CD14-positive monocyte (primary cell): ENCODE data around the gene SAMHD1. TPM values are rescaled to one million over a fixed set of nuclear protein-coding genes. Genes with fewer than 3 reads are reported as not detected.
A peak's percentile ranks its signal among the peaks of the same experiment; 100 is the strongest.

Experiments
- DNase-seq, 3 donors: peaks; one replicate each; pipeline ENCODE4 v3.0.0-alpha.2; 2011 to 2022
- H2AFZ ChIP-seq: 2 replicates; pipeline ENCODE4 v1.6.0; 2012; ENCODE audit warnings: mild to moderate bottlenecking, low read depth, low read length, inconsistent platforms; ENCODE audit not compliant: insufficient read depth, poor library complexity, severe bottlenecking
- H3K27ac ChIP-seq, 2 donors: 1 replicate in 1 of 2; 2 replicates in 1 of 2; pipeline ENCODE4 v1.5.1; 2012 to 2013; ENCODE audit warnings: low read length in 2 of 2, control low read depth in 1 of 2, inconsistent platforms in 1 of 2, low read depth in 1 of 2, mild to moderate bottlenecking in 1 of 2
- H3K27me3 ChIP-seq, 2 donors: one replicate each; pipeline versions ENCODE4 v1.6.0 to v1.6.1; 2011 to 2013; ENCODE audit warnings: low read length in 2 of 2; ENCODE audit not compliant: control insufficient read depth in 2 of 2, insufficient read depth in 2 of 2
- H3K36me3 ChIP-seq, 2 donors: replicated peaks in 1 of 2; 1 replicate in 1 of 2; 2 replicates in 1 of 2; pipeline versions ENCODE4 v1.5.1 to v1.6.1; 2012 to 2013; ENCODE audit warnings: low read length in 2 of 2, control low read depth in 1 of 2, inconsistent platforms in 1 of 2, mild to moderate bottlenecking in 1 of 2; ENCODE audit not compliant: insufficient read depth in 2 of 2, control insufficient read depth in 1 of 2
- H3K4me1 ChIP-seq, 2 donors: 1 replicate in 1 of 2; 2 replicates in 1 of 2; pipeline versions ENCODE4 v1.5.1 to v1.6.1; 2012 to 2013; ENCODE audit warnings: low read length in 2 of 2, control low read depth in 1 of 2, inconsistent platforms in 1 of 2, mild to moderate bottlenecking in 1 of 2, moderate library complexity in 1 of 2; ENCODE audit not compliant: insufficient read depth in 2 of 2, control insufficient read depth in 1 of 2
- H3K4me2 ChIP-seq: replicated peaks from 2 replicates; pipeline ENCODE3; 2012; ENCODE audit warnings: low read length, moderate library complexity, mild to moderate bottlenecking; ENCODE audit not compliant: poor library complexity, severe bottlenecking; ENCODE audit errors: extremely low read depth
- H3K4me3 ChIP-seq, 3 experiments: fragments of 200-600 bp in 1 of 3; sonication (generic) in 1 of 3; replicated peaks in 1 of 3; 1 replicate in 2 of 3; 2 replicates in 1 of 3; pipeline ENCODE4 v1.5.1; 2011 to 2013; ENCODE audit warnings: low read length in 3 of 3, mild to moderate bottlenecking in 3 of 3, control low read depth in 2 of 3, low read depth in 2 of 3, inconsistent platforms in 1 of 3, moderate library complexity in 1 of 3
- H3K79me2 ChIP-seq: 2 replicates; pipeline ENCODE4 v1.6.0; 2012; ENCODE audit warnings: mild to moderate bottlenecking, control low read depth, inconsistent platforms, low read length, moderate library complexity; ENCODE audit not compliant: insufficient read depth
- H3K9ac ChIP-seq: 2 replicates; pipeline ENCODE4 v1.6.0; 2017; ENCODE audit warnings: low read length, mild to moderate bottlenecking; ENCODE audit not compliant: insufficient read depth, poor library complexity, severe bottlenecking
- H3K9me3 ChIP-seq, 2 donors: replicated peaks in 1 of 2; 1 replicate in 1 of 2; 2 replicates in 1 of 2; pipeline versions ENCODE4 v1.5.1 to v1.6.1; 2012 to 2013; ENCODE audit warnings: low read length in 2 of 2, control low read depth in 1 of 2; ENCODE audit not compliant: control insufficient read depth in 1 of 2, insufficient read depth in 1 of 2
- H4K20me1 ChIP-seq: 2 replicates; pipeline ENCODE4 v1.6.0; 2012; ENCODE audit warnings: mild to moderate bottlenecking, low read length, control low read depth, moderate library complexity; ENCODE audit not compliant: insufficient read depth
- H3K27ac Mint-ChIP-seq, 7 donors: one replicate each; pipeline ENCODE4 v1.8.0; 2020; ENCODE audit warnings: mild to moderate bottlenecking in 7 of 7, mixed read lengths in 7 of 7, moderate library complexity in 6 of 7, inconsistent platforms in 2 of 7
- H3K27me3 Mint-ChIP-seq, 3 donors: one replicate each; pipeline ENCODE4 v1.8.0; 2021 to 2022; ENCODE audit warnings: low read depth in 3 of 3, mild to moderate bottlenecking in 3 of 3, mixed read lengths in 3 of 3, moderate library complexity in 3 of 3, inconsistent platforms in 1 of 3
- H3K36me3 Mint-ChIP-seq, 2 donors: one replicate each; pipeline ENCODE4 v1.8.0; 2020; ENCODE audit warnings: mixed read lengths in 2 of 2, inconsistent platforms in 1 of 2, mild to moderate bottlenecking in 1 of 2
- H3K4me1 Mint-ChIP-seq: one replicate; pipeline ENCODE4 v1.8.0; 2020; ENCODE audit warnings: mild to moderate bottlenecking, mixed read lengths
- H3K4me3 Mint-ChIP-seq, 2 donors: one replicate each; pipeline ENCODE4 v1.8.0; 2020; ENCODE audit warnings: mild to moderate bottlenecking in 2 of 2, mixed read lengths in 2 of 2, moderate library complexity in 1 of 2
- H3K9me3 Mint-ChIP-seq, 7 donors: one replicate each; pipeline ENCODE4 v1.8.0; 2020 to 2022; ENCODE audit warnings: mixed read lengths in 7 of 7, mild to moderate bottlenecking in 6 of 7, moderate library complexity in 6 of 7, inconsistent platforms in 2 of 7
- WGBS: methylation state at CpG from one replicate; pipeline ENCODE4 v1.1.5; 2013; ENCODE audit warnings: missing lambda C conversion rate; ENCODE audit not compliant: insufficient coverage; 5-methylcytosine and 5-hydroxymethylcytosine counted together
- intact Hi-C, 2 donors: fragments of 100-400 bp; cut with micrococcal nuclease; formaldehyde crosslinking; loops; one replicate each; pipeline versions ENCODE4 v1.15.0 to v1.15.1; 2023
- polyA plus RNA-seq, 3 donors: library from polyadenylated mRNA; depleted of rRNA in 1 of 3; unstranded in 2 of 3; stranded (reverse) in 1 of 3; fragments of 300-500 nt in 2 of 3; fragments of >200 nt in 1 of 3; fragmentation: Illumina TruSeq in 2 of 3; gene quantifications; 1 replicate in 2 of 3; 2 replicates in 1 of 3; pipeline ENCODE4 v1.2.3, GENCODE V29; 2012 to 2021
- TF ChIP-seq, protein P1 (sequence below): fragments of 200-600 bp; IDR thresholded peaks from one replicate; pipeline ENCODE4 v1.8.0; 2022; ENCODE audit warnings: antibody characterized with exemption, mild to moderate bottlenecking

The SAMHD1 gene
- polyA plus RNA-seq, 3 donors, result 232 to 796 (median 590) TPM

GRCh38 chr20:36895036-36895435 is 56.5 kb downstream of the SAMHD1 start:
- Histone ChIP-seq H3K4me3 (no peak overlapping the region), H3K4me1 (no peaks in the 10 kb centered on the region), H3K36me3 (peaks cover 100% of the 10 kb centered on the region in 2 donors), H3K27ac (no peak overlapping the region), H3K9me3 (no peaks in the 10 kb centered on the region), H3K4me2 (no peak overlapping the region), H4K20me1 (peaks cover 100% of the 10 kb centered on the region), H3K27me3 (no peaks in the 10 kb centered on the region), H3K79me2 (peaks cover 28% of the 10 kb centered on the region), H3K9ac (no peak overlapping the region), H2AFZ (no peak overlapping the region)
- 83% methylated on average over 1 of the region's 2 CpGs for WGBS
- Mint-ChIP-seq H3K9me3 (no peaks in the 10 kb centered on the region), H3K27ac (peak overlapping the region in 4 of 7 donors; percentile 1 to 48 (median 35)), H3K4me3 (no peak overlapping the region), H3K36me3 (peaks cover 87 to 100% of the 10 kb centered on the region in 2 donors), H3K27me3 (no peaks in the 10 kb centered on the region), H3K4me1 (no peaks in the 10 kb centered on the region)
- TF ChIP-seq, protein P1, sequence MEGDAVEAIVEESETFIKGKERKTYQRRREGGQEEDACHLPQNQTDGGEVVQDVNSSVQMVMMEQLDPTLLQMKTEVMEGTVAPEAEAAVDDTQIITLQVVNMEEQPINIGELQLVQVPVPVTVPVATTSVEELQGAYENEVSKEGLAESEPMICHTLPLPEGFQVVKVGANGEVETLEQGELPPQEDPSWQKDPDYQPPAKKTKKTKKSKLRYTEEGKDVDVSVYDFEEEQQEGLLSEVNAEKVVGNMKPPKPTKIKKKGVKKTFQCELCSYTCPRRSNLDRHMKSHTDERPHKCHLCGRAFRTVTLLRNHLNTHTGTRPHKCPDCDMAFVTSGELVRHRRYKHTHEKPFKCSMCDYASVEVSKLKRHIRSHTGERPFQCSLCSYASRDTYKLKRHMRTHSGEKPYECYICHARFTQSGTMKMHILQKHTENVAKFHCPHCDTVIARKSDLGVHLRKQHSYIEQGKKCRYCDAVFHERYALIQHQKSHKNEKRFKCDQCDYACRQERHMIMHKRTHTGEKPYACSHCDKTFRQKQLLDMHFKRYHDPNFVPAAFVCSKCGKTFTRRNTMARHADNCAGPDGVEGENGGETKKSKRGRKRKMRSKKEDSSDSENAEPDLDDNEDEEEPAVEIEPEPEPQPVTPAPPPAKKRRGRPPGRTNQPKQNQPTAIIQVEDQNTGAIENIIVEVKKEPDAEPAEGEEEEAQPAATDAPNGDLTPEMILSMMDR, result no peak
- intact Hi-C loops, result no loop called here
- DNase-seq, result no peak

DNA sequence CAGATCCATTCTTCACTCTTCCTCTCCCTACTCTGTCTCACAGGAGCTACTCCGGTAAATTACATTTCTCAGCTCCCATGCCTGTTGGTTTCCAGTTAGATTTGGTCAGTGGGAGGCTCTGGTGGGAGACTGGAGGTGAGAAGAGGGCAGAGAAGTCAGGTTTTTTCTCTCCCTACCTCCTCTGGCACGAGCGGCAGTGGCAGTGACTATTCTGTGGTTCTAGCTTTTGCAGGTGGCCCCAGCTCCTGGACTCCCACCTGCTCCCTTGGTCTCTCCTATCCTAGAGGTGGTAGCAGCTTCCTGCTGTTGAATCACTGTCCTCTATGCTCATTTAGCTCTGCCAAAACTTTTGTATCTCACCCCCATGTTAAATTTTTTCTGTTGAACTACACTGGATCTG is 57.7 kb downstream of the SAMHD1 start:
- peaks cover 84 to 99% of the 10 kb centered on the region in 2 donors for H3K36me3 Mint-ChIP-seq
- no peak overlapping the region for H3K9ac ChIP-seq
- H3K9me3 ChIP-seq, result no peaks in the 10 kb centered on the region
- H3K27me3 Mint-ChIP-seq, result no peaks in the 10 kb centered on the region
- intact Hi-C loops, result no loop called here
- H3K27ac Mint-ChIP-seq, result peak overlapping the region in 3 of 7 donors; percentile 18 to 75 (median 72)
- no peaks in the 10 kb centered on the region for H3K9me3 Mint-ChIP-seq
- no peaks in the 10 kb centered on the region for H3K4me1 ChIP-seq
- H3K27ac ChIP-seq, result peak overlapping the region in 1 of 2 donors; percentile 28
- peaks cover 99 to 100% of the 10 kb centered on the region in 2 donors for H3K36me3 ChIP-seq
- no peak overlapping the region for H3K4me3 Mint-ChIP-seq
- H3K27me3 ChIP-seq, result no peaks in the 10 kb centered on the region
- TF ChIP-seq, protein P1, result no peak
- no CpG with 5 or more reads among the region's 3 CpGs for WGBS
- no peak overlapping the region for H3K4me3 ChIP-seq
- DNase-seq, result no peak
- peaks cover 23% of the 10 kb centered on the region for H3K79me2 ChIP-seq
- no peak overlapping the region for H2AFZ ChIP-seq
- H3K4me1 Mint-ChIP-seq, result no peaks in the 10 kb centered on the region
- peaks cover 100% of the 10 kb centered on the region for H4K20me1 ChIP-seq
- no peak overlapping the region for H3K4me2 ChIP-seq
